C4-2B (cell line): ENCODE data around the gene PREX1.

Source experiments
- ZFX ChIP-seq: fragments of 450-650 bp; IDR thresholded peaks from 2 replicates; pipeline ENCODE4 v1.6.1; 2017
- TF ChIP-seq, protein P1 (sequence below): fragments of 450-650 bp; conservative IDR thresholded peaks from 2 replicates; pipeline ENCODE4 v1.5.1; 2017; ENCODE audit warnings: mild to moderate bottlenecking

DNA sequence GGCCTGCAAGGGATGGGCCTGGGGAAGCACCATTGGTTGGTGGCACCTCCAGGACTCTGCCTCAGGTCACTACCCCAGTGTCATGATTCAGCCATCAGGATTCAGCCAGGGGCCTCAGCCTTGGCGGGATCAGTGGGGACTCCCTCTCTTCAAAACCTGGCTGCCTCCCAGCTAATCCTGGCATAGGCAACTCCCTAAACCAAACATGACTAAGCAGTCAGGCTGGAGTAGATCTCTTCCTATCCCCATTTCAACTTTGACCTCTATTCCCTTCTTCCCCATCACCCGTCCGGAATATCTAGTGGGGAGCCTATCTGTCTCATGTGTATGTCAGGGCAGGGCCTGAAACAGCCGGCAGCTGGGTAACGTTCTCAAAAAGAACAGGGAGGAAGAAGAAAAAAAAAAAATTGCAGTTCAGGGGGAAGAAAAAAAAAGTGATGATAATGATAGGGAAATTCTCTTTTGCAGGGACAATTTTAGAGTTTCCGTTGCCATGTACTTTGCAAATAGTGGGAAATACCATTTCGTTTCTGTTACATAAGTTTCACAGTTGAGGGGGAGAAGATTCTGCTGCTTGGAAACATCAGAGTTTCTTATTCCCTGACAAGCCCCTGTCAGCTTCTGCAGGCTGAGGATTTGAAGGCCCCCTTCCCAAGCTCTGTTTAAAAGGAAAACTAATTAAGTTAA lies 4.1 kb upstream of the PREX1 start:
- TF ChIP-seq, protein P1, sequence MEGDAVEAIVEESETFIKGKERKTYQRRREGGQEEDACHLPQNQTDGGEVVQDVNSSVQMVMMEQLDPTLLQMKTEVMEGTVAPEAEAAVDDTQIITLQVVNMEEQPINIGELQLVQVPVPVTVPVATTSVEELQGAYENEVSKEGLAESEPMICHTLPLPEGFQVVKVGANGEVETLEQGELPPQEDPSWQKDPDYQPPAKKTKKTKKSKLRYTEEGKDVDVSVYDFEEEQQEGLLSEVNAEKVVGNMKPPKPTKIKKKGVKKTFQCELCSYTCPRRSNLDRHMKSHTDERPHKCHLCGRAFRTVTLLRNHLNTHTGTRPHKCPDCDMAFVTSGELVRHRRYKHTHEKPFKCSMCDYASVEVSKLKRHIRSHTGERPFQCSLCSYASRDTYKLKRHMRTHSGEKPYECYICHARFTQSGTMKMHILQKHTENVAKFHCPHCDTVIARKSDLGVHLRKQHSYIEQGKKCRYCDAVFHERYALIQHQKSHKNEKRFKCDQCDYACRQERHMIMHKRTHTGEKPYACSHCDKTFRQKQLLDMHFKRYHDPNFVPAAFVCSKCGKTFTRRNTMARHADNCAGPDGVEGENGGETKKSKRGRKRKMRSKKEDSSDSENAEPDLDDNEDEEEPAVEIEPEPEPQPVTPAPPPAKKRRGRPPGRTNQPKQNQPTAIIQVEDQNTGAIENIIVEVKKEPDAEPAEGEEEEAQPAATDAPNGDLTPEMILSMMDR, result no peak
- TF ChIP-seq ZFX, result no peak
